Ammon's horn (tissue), 1 donor: Measurements from ENCODE around the gene HADHA.

Experiments
- DNase-seq: peaks from one replicate; pipeline ENCODE4 v3.0.0-alpha.2; 2016; ENCODE audit warnings: low spot score

HADHA gene

GRCh38 chr2:26191316-26192159 is 52.9 kb downstream of the HADHA start:
- no peak for DNase-seq

GRCh38 chr2:26190369-26190768 is 54.1 kb downstream of the HADHA start:
- DNase-seq: no peak

- no peak for DNase-seq
Observed at GRCh38 chr2:26189751-26190150, 54.7 kb downstream of the HADHA start.

DNA sequence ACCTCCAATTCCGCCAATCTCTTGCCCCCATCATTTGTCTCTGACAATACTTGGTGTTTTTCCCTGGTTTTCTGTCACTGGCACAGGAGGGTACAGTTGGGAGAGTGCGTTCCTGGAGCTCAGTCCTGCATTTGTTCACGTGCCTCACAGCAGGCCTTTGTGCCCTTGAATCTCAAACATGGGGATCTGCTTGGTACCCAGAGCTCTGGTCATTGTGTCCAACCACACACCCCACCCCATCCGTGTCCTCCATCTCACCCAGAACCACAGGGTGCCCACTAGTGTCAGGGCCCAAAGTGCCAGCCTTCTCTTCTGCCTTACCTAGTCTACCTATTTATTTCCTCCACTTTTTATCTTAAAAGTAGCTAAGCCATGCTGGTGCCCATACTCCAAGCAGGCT is 55.3 kb downstream of the HADHA start:
- DNase-seq: no peak

DNA sequence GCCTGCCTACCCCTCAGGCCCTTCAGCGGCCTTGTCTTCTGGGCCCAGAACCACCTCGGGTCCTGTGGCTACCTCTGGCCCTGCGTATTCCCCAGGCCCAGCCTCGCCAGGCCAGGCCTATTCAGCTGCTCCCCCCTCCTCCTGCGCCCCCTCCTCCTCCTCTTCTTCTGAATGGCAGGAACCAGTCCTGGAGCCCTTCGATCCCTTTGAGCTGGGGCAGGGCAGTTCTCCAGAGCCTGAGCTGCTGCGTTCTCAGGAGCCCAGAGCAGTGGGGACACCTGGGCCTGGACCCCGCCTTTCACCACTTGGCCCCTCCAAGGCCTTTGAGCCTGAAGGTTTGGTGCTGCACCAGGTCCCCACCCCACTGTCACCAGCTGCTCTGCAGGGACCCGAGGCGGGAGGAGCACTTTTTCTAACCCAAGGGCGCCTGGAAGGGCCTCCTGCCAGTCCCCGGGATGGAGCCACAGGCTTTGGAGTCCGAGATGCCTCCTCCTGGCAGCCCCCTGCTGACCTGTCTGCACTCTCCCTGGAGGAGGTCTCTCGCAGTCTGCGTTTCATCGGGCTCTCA is 56.8 kb downstream of the HADHA start:
- no peak for DNase-seq

- no peak for DNase-seq
Observed at GRCh38 chr2:26187114-26187513, 57.3 kb downstream of the HADHA start.

DNA sequence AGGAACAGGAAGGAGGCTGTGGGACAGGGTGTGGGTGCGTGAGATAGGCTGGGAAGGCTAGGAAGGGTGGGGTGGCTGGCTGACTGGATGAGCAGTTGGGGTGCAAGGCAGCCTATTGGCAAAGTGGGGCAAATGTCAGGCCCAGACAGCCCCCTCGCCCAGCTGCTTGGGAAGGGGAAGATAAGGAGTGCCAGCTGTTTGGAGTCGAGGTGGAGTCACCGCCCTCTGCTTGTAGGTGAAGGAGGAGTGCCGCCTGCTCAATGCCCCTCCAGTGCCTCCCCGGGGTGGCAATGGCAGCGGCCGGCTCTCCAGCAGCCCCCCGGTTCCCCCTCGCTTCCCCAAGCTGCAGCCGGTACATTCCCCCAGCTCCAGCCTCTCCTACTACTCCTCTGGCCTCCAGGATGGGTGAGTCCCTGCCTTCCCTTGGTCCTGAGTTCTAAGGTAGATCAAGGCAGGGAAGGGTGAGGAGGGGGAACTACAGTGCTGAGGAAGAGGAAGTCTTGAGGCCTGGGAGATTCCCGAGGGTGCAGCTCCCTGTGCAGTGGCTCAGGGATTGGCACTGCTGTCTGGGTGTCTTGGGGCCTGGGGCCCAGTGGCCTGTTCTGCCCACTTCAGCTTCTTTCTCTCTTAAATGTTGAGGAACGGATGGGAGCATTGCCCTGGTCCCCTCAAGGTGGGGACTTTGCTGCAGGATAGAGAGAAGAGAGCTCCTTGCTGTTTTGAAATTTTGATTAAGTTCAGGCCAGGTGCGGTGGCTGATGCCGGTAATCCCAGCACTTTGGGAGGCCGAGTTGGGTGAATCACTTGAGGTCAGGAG is 58.3 kb downstream of the HADHA start:
- no peak for DNase-seq

DNA sequence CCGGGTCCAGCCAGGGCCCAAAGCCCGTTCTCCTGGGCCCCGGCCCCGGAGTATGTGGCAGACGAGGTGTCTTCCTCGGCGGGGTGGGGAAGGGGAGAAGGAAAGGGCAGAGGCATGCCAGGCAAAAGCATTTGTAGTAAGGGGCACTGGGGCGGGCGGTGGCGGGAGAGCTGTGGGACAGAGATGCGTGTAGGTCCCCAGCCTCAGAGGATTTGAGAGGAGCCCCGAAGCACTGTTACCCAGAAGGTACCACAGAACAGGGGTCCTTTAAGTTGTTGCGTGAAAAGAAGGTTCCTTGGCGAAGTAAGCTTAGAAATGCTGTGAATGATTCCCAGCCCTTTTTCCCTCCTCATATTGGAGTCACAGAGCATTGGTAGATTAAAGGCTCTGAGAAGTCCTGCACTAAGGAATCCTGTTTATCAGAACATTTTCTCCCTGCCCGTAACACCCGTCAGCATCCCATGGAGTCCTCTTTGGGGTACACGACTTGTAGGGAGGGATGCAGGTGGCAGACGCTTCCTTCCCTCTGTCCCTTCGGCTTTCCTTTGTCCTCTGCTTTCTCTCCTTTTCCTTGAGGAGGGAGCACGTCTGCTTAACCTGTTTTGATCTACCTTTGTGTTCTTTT is 59.0 kb downstream of the HADHA start:
- DNase-seq: no peak

- no peak for DNase-seq
Observed at GRCh38 chr2:26184555-26185303, 59.7 kb downstream of the HADHA start.

DNA sequence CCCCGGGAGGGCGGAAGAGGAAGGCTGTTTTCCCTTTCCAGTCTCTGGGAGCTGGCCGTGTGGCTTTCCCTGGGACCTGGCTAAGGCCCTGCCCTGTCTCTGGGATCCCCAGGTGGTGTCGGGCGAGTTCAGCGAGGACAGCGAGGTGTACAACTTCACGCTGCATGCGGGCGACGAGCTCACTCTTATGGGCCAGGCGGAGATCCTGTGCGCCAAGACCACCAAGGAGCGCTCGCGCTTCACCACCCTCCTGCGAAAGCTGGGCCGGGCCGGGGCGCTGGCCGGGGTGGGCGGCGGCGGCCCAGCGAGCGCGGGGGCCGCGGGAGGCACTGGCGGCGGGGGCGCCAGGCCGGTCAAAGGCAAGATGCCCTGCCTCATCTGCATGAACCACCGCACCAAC is 60.3 kb downstream of the HADHA start:
- no peak for DNase-seq

GRCh38 chr2:26182887-26183630 is 61.4 kb downstream of the HADHA start:
- no peak for DNase-seq

- DNase-seq: no peak
Observed at GRCh38 chr2:26182441-26182840, 62.0 kb downstream of the HADHA start.

DNA sequence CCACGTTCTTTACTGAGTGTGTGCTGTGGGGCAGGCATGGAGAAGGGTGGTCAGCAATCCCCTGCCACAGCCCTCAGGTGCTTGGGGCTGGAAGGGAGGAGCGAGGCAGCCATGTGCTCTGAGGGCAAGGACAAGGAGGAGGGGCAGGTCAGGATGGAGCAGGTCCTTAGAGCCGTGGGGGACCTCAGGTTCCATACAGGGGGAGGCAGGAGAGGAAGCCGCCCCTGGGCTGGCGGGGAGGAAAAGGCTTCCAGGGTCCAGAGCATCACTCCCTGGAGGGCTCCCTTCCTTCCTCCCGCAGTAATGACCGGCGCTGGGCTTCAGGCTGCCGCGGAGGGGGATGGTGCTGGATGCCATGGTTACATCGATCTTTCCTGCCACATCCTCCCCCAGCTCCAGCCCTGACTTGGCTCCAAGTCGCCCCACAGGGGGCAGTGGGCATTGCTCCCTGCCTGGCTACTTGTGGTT is 65.0 kb downstream of the HADHA start:
- DNase-seq: peak; percentile 56

DNA sequence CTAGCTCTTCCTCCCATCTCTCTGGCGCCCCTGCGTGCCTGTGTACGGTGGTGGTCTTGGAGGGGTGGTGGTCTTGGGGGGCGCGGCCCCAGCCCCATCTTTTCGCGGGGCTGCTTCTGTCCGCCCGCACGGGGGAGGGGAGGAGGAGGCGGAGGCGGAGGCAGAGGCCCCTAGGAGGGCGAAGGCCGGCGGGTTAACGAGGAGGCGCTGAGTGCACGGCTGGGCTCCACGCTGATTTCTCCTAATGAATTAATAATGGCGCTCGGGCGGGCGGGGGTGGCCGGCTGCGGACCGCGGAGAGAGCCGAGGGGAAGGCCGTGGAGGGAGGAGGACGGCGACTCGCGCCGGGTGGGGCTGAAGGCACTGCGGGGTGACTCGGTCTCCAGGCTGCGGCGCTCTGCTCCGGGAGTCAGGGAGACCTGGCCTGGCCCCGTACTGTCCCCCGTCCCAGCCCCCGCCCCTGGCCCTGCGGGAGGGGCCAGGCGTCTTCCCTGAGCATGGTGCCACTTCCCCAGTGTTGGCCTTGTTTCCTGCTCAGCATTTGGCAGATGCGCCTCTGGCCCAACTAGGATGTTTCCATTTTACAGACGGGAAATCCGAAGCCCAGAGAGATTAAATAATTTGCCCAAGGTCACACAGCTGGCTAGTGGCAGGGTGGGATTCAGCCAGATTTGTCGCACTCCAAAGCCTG is 65.5 kb downstream of the HADHA start:
- DNase-seq: peak; percentile 50

DNA sequence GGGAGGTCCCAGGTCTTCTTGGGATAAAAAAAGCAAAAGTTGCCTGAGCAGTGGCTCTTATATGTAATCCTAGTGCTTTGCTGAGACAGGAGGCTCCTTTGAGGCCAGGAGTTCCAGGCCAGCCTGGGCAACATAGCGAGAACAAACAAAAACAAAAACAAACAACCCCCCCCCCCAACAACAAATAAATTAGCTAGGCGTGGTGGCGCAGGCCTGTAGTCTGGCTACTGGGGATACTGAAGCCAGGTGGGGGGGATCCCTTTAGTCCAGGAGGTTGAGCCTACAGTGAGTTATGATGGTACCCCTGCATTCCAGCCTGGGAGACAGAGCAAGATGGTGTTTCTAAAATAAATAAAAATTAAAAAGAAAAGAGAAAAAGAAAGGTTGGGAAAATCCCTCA is 66.2 kb downstream of the HADHA start:
- DNase-seq: no peak

- DNase-seq: no peak
Observed at GRCh38 chr2:26177122-26177521, 67.3 kb downstream of the HADHA start.

DNA sequence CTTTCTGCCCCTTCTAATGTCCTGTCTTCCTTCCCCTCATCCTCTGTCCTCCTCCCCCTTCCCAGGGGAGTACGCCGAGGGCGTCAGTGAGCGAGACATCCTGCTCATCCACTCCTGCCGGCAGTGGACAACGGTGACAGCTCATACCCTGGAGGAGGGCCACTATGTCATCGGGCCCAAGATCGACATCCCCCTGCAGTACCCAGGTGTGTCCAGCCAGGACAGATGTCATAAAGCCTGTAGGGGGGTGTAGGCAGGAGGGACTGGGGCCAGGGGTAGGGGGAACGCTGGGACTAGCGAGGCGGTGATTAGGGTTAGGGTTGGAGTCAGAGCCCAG is 68.2 kb downstream of the HADHA start:
- DNase-seq: no peak

- DNase-seq: no peak
Observed at GRCh38 chr2:26175466-26176278, 68.8 kb downstream of the HADHA start.

- no peak for DNase-seq
Observed at GRCh38 chr2:26174691-26175465, 69.6 kb downstream of the HADHA start.
